Measurements from ENCODE around the gene COBL. TPM values are rescaled to one million over a fixed set of nuclear protein-coding genes. Genes with fewer than 3 reads are reported as not detected.

Gene COBL
- total RNA-seq, 1 experiment from 2014 or later: 49.9 TPM

DNA sequence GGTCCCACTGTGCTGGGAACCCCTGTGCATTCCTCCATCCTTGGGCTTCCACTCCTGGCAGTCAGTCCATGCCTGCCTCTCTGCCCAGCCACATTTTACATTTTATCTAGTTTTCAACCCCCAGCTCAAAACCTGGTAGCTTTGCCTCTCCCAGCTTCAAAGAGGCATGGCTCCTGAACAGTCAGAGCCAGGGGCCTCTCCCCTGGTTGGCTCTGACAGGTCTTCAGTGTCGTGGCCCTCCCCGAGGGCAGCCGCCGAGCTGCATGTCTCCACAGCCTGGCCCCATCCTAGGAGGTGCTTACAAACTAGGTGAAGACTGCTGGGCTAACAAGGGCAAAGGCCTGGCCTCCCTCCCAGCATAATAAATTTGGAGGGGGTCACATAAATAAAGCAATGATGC is 14.8 kb downstream of the COBL start:
- Mint-ChIP-seq H3K27me3 (ENCODE audit: unreplicated experiment) (no peaks in the 10 kb centered on the region), H3K4me3 (ENCODE audit: low read depth, unreplicated experiment) (no peak overlapping the region), H3K4me1 (ENCODE audit: low read depth, unreplicated experiment) (peaks cover 22% of the 10 kb centered on the region), H3K27ac (ENCODE audit: unreplicated experiment) (no peak overlapping the region), H3K9me3 (ENCODE audit: low read depth, unreplicated experiment) (no peaks in the 10 kb centered on the region), H3K36me3 (ENCODE audit: insufficient read depth, unreplicated experiment) (no peaks in the 10 kb centered on the region)
- intact Hi-C loops (cut with micrococcal nuclease; ENCODE audit: unreplicated experiment): loop anchor here (2.0 to 5.0 kb wide), 2 partner anchors 40 to 77 kb away; no protein-coding TSS in a partner anchor
- TF ChIP-seq, protein P1, sequence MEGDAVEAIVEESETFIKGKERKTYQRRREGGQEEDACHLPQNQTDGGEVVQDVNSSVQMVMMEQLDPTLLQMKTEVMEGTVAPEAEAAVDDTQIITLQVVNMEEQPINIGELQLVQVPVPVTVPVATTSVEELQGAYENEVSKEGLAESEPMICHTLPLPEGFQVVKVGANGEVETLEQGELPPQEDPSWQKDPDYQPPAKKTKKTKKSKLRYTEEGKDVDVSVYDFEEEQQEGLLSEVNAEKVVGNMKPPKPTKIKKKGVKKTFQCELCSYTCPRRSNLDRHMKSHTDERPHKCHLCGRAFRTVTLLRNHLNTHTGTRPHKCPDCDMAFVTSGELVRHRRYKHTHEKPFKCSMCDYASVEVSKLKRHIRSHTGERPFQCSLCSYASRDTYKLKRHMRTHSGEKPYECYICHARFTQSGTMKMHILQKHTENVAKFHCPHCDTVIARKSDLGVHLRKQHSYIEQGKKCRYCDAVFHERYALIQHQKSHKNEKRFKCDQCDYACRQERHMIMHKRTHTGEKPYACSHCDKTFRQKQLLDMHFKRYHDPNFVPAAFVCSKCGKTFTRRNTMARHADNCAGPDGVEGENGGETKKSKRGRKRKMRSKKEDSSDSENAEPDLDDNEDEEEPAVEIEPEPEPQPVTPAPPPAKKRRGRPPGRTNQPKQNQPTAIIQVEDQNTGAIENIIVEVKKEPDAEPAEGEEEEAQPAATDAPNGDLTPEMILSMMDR (IDR thresholded peaks at IDR 0.05; ENCODE audit: unreplicated experiment): no peak
- DNase-seq: no peak
- BruUV-seq (replicated peaks): no TSS peak
- CTCF ChIA-PET: interaction anchor here (0.7 to 1.9 kb wide), 3 partner anchors 39 to 74 kb away, joined by 5 to 7 read pairs (median 5); no protein-coding TSS in a partner anchor

DNA sequence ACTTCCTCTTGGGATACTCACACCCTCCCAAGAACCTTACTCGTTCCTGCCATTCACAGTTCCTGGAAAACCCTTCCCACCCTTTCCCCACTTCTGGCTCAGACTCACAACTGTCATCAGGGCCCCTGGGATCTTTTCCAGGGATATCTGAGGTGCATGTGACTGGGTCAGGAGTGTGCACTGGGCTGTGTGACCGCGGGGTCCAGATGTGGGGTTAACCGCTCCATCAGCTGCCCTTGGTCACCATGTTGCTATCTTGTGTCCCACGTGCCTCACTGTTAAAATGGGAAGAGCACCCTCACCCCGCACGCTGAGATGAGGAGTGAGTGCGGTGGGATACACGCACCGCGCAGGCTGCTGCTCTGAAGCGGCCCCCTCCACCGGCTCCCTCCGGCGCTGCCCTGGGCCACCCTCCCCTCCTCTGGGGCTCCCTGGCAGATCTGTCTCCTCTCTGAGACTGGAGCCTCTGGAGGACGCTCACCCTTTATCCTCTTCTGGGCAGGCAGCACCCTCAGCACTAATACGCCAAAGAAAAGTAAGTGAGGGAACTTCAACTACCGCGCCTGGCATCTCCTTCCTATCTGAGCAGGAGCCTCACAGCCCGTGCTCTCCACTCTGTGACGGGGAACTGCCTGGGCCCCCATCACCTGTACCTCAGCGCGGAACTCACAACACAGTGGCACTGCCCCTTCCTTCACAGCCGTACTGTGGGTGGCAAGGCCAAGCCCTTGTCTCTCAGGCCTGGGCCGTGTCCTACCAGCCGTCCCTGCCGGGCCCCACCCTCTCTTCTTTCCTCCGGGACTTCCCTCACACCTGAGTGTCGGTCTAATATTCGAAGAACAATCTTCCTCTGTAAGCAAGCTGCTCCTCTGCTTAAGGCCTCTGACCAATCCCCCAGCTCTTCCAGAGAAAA is 15.6 kb downstream of the COBL start:
- DNase-seq: no peak
- Mint-ChIP-seq H3K36me3 (ENCODE audit: insufficient read depth, unreplicated experiment) (no peaks in the 10 kb centered on the region), H3K27me3 (ENCODE audit: unreplicated experiment) (no peaks in the 10 kb centered on the region), H3K9me3 (ENCODE audit: low read depth, unreplicated experiment) (no peaks in the 10 kb centered on the region), H3K4me3 (ENCODE audit: low read depth, unreplicated experiment) (no peak overlapping the region), H3K4me1 (ENCODE audit: low read depth, unreplicated experiment) (peaks cover 29% of the 10 kb centered on the region), H3K27ac (ENCODE audit: unreplicated experiment) (no peak overlapping the region)
- intact Hi-C loops (cut with micrococcal nuclease; ENCODE audit: unreplicated experiment): loop anchor here (5.0 kb wide), 1 partner anchor 41 kb away; no protein-coding TSS in a partner anchor
- CTCF ChIA-PET: interaction anchor here (0.9 to 1.9 kb wide), 2 partner anchors 14 to 38 kb away, joined by 3 to 7 read pairs; no protein-coding TSS in a partner anchor
- no TSS peak for BruUV-seq (replicated peaks)
- TF ChIP-seq, protein P1 (IDR thresholded peaks at IDR 0.05; ENCODE audit: unreplicated experiment): no peak

DNA sequence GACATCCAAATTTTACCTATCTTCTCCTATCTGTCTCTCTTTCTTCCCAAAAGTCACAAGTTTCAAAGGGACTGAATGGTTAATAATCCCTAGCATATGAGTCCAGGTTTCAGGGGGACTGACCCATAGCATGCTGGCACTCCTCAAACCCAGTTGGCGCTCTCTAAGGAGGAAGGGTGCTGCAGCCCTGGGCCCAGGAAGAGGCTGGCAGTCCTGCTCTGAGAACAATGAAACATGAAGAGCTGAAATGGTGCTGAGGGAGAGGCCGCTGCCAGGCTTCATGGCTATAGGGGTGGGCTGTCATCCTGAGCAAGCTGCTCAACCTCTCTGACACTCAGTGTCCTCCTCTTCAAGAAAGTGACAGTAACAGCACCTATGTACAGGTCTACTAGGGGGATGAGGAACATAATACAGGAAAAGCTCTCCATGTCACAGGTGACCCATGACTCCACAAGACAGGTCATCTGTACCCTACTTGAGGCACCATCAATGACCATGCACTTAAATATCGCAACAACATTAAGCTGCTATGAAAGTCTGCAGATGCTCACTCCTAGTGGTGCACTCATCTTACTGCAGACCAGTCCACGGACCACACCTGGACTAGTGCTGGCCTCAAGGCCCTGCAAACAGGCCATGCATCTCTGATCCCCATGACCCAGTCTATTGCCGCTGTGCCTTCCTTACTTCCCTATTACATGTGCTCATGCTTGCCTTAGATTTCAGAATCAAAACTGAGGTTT is 17.0 kb downstream of the COBL start:
- Mint-ChIP-seq H3K27ac (ENCODE audit: unreplicated experiment) (no peak overlapping the region), H3K4me3 (ENCODE audit: low read depth, unreplicated experiment) (no peak overlapping the region), H3K27me3 (ENCODE audit: unreplicated experiment) (no peaks in the 10 kb centered on the region), H3K36me3 (ENCODE audit: insufficient read depth, unreplicated experiment) (no peaks in the 10 kb centered on the region), H3K9me3 (ENCODE audit: low read depth, unreplicated experiment) (no peaks in the 10 kb centered on the region), H3K4me1 (ENCODE audit: low read depth, unreplicated experiment) (peaks cover 26% of the 10 kb centered on the region)
- DNase-seq: no peak
- CTCF ChIA-PET: no interaction called here
- TF ChIP-seq, protein P1 (IDR thresholded peaks at IDR 0.05; ENCODE audit: unreplicated experiment): no peak
- intact Hi-C loops (cut with micrococcal nuclease; ENCODE audit: unreplicated experiment): loop anchor here (5.0 kb wide), 1 partner anchor 43 kb away; no protein-coding TSS in a partner anchor
- BruUV-seq (replicated peaks): no TSS peak

DNA sequence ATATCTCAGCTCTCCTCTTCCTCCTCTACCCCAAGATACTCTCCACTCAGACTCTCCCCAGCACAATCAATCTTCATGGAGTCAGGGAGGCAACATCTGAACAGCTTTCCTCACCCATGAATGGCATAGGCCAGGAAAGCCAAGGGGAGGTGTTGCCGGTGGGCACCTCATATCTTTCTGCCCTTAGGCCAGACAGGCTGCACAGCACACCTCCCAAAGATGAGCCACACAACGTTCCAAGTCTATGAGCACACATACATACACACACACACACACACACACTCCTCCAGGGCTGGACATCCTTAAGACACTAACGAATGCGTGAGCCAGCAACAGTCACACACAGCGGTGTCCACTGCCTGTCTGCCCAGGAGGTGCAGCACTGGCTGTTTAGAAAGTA is 17.7 kb downstream of the COBL start:
- H3K27me3 Mint-ChIP-seq (ENCODE audit: unreplicated experiment): no peaks in the 10 kb centered on the region
- peaks cover 26% of the 10 kb centered on the region for H3K4me1 Mint-ChIP-seq (ENCODE audit: low read depth, unreplicated experiment)
- H3K9me3 Mint-ChIP-seq (ENCODE audit: low read depth, unreplicated experiment): no peaks in the 10 kb centered on the region
- DNase-seq: no peak
- TF ChIP-seq, protein P1 (IDR thresholded peaks at IDR 0.05; ENCODE audit: unreplicated experiment): no peak
- H3K4me3 Mint-ChIP-seq (ENCODE audit: low read depth, unreplicated experiment): no peak overlapping the region
- H3K27ac Mint-ChIP-seq (ENCODE audit: unreplicated experiment): no peak overlapping the region
- CTCF ChIA-PET: interaction anchor here (0.7 to 0.9 kb wide), 3 partner anchors 15 to 345 kb away, joined by 3 to 4 read pairs (median 4); no protein-coding TSS in a partner anchor
- intact Hi-C loops (cut with micrococcal nuclease; ENCODE audit: unreplicated experiment): no loop called here
- no peaks in the 10 kb centered on the region for H3K36me3 Mint-ChIP-seq (ENCODE audit: insufficient read depth, unreplicated experiment)
- no TSS peak for BruUV-seq (replicated peaks)

Measured in Calu3 (cell line).